Measurements from ENCODE around the gene SP110. TPM values are rescaled to one million over a fixed set of nuclear protein-coding genes. Genes with fewer than 3 reads are reported as not detected.

Gene SP110
- total and polyA plus RNA-seq, 2 of the 8 experiments (the other 6 are each of a cell fraction or from before 2014, with no cell fraction given): 3.1 to 7.1 TPM

DNA sequence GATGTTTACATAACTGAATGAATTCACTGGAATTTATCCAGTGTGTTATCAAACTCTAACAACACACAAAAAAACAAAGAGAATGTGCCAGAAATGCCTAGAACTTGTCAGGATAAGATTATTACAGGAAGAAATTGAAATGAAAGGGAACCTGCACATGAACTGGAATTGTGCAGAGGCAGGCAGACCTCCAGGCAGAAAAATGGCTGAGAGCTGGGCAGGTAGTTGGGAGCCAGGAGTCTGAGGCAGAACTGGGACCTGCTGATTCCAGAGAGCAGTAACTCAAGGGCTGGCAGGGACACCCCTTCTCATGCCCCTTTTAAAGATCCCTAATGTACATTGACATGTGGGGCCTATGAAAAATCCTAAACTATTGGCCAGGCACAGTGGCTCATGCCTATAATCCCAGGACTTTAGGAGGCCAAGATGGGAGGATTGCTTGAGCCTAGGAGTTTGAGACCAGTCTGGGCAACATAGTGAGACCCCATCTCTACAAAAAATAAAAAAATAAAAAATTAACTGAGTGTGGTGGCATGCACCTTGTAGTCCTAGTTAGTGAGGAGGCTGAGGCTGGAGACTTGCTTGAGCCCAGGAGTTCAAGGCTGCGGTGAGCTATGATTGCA is 674 bp upstream of the SP110 start (continued):
- TF ChIP-seq TAF7 (optimal IDR thresholded peaks at IDR 0.05; ENCODE audit: borderline replicate concordance, low read depth, low read length) (no peak), RAD21 (IDR thresholded peaks at IDR 0.05 in 1 of 2, conservative IDR thresholded peaks at IDR 0.05 in 1 of 2; ENCODE audit: low read depth in 2 of 2, low read length in 2 of 2) (no peak)
- TF ChIP-seq, protein P1, sequence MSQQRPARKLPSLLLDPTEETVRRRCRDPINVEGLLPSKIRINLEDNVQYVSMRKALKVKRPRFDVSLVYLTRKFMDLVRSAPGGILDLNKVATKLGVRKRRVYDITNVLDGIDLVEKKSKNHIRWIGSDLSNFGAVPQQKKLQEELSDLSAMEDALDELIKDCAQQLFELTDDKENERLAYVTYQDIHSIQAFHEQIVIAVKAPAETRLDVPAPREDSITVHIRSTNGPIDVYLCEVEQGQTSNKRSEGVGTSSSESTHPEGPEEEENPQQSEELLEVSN (IDR thresholded peaks at IDR 0.05): no peak
- TF ChIP-seq, protein P2, sequence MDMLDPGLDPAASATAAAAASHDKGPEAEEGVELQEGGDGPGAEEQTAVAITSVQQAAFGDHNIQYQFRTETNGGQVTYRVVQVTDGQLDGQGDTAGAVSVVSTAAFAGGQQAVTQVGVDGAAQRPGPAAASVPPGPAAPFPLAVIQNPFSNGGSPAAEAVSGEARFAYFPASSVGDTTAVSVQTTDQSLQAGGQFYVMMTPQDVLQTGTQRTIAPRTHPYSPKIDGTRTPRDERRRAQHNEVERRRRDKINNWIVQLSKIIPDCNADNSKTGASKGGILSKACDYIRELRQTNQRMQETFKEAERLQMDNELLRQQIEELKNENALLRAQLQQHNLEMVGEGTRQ (IDR thresholded peaks at IDR 0.05; ENCODE audit: low read length): no peak
